ENCODE results near the gene CFAP299.
"Not testable (repeated sequence)": the region's sequence is repeated elsewhere in the genome, so short reads cannot be mapped to it uniquely, and the experiment has no call there.

The CFAP299 gene

GRCh38 chr4:80631861-80632260, 296.3 kb downstream of the CFAP299 start:
- Histone ChIP-seq H3K9me3 (ENCODE audit: control extremely low read depth in 1 of 5, control insufficient read depth in 4 of 5, insufficient read depth in 2 of 5, low read depth in 1 of 5, low read length in 4 of 5) (peaks cover 0 to 2% (median 0%) of the 10 kb centered on the region in 5 experiments), H3K27ac (ENCODE audit: insufficient read depth in 1 of 2, low read depth in 1 of 2, low read length in 2 of 2, poor library complexity in 1 of 2, severe bottlenecking in 2 of 2) (no peak overlapping the region), H3K27me3 (replicated peaks in 2 of 5; ENCODE audit: control insufficient read depth in 4 of 5, insufficient read depth in 5 of 5, low read length in 4 of 5) (no peaks in the 10 kb centered on the region), H3K4me1 (ENCODE audit: control extremely low read depth in 1 of 4, control insufficient read depth in 4 of 4, insufficient read depth in 4 of 4, low read length in 3 of 4) (no peaks in the 10 kb centered on the region), H3K4me3 (ENCODE audit: control insufficient read depth in 1 of 7, extremely low read depth in 1 of 7, insufficient read depth in 4 of 7, low read depth in 2 of 7, low read length in 6 of 7) (no peak overlapping the region), H3K36me3 (ENCODE audit: control insufficient read depth in 4 of 4, insufficient read depth in 4 of 4, low read length in 3 of 4) (no peaks in the 10 kb centered on the region)
- WGBS (ENCODE audit: insufficient coverage), result 100% methylated on average over 1 of the region's 1 CpG
- ChIA-PET CTCF (no interaction called here), POLR2A (interaction anchor here (0.6 kb wide), 1 partner anchor 399 kb away, joined by 3 read pairs; no protein-coding TSS in a partner anchor)
- no peak for DNase-seq

DNA sequence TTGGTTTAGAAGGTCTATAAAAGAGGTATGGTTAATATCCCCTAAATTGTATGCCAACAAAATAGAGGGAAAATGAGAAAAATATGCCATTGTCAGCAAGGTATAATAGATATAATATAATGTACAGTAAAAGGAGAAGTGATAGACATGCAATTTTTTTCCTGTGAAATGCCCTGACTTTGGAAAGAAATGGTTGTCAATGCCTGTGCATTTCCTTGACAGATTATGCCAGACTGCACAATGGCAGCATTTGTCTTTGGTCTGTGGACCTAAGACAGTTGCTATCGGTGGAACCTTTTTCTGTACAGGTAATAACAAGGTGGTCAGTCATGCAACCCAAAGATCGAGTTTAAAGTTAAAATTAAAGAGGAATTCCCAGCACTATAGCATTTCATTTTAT, 301.7 kb downstream of the CFAP299 start:
- no peak for DNase-seq
- CTCF ChIA-PET, result no interaction called here

GRCh38 chr4:80646061-80646460, 310.5 kb downstream of the CFAP299 start:
- peak in 1 of 3 donors; percentile 1 for DNase-seq
- Histone ChIP-seq H3K9me3 (ENCODE audit: control extremely low read depth in 1 of 5, control insufficient read depth in 4 of 5, insufficient read depth in 2 of 5, low read depth in 1 of 5, low read length in 4 of 5) (no peaks in the 10 kb centered on the region), H3K4me3 (ENCODE audit: control insufficient read depth in 1 of 7, extremely low read depth in 1 of 7, insufficient read depth in 4 of 7, low read depth in 2 of 7, low read length in 6 of 7) (no peak overlapping the region), H3K4me1 (ENCODE audit: control extremely low read depth in 1 of 4, control insufficient read depth in 4 of 4, insufficient read depth in 4 of 4, low read length in 3 of 4) (no peaks in the 10 kb centered on the region), H3K36me3 (ENCODE audit: control insufficient read depth in 4 of 4, insufficient read depth in 4 of 4, low read length in 3 of 4) (no peaks in the 10 kb centered on the region), H3K27me3 (replicated peaks in 2 of 5; ENCODE audit: control insufficient read depth in 4 of 5, insufficient read depth in 5 of 5, low read length in 4 of 5) (peaks cover 0 to 7% (median 0%) of the 10 kb centered on the region in 5 experiments), H3K27ac (ENCODE audit: insufficient read depth in 1 of 2, low read depth in 1 of 2, low read length in 2 of 2, poor library complexity in 1 of 2, severe bottlenecking in 2 of 2) (no peak overlapping the region)
- CTCF ChIA-PET, result interaction anchor here (1.6 kb wide), 1 partner anchor 10 kb away, joined by 4 read pairs; no protein-coding TSS in a partner anchor
- WGBS (ENCODE audit: insufficient coverage), result 83% methylated on average over 2 of the region's 2 CpGs
- POLR2A ChIA-PET, result no interaction called here

More for the DNA sequence above, 301.7 kb downstream of the CFAP299 start:
- Histone ChIP-seq H3K9me3 (ENCODE audit: control extremely low read depth in 1 of 5, control insufficient read depth in 4 of 5, insufficient read depth in 2 of 5, low read depth in 1 of 5, low read length in 4 of 5) (no peaks in the 10 kb centered on the region), H3K4me1 (ENCODE audit: control extremely low read depth in 1 of 4, control insufficient read depth in 4 of 4, insufficient read depth in 4 of 4, low read length in 3 of 4) (no peaks in the 10 kb centered on the region), H3K4me3 (ENCODE audit: control insufficient read depth in 1 of 7, extremely low read depth in 1 of 7, insufficient read depth in 4 of 7, low read depth in 2 of 7, low read length in 6 of 7) (no peak overlapping the region), H3K36me3 (ENCODE audit: control insufficient read depth in 4 of 4, insufficient read depth in 4 of 4, low read length in 3 of 4) (no peaks in the 10 kb centered on the region), H3K27me3 (replicated peaks in 2 of 5; ENCODE audit: control insufficient read depth in 4 of 5, insufficient read depth in 5 of 5, low read length in 4 of 5) (no peaks in the 10 kb centered on the region), H3K27ac (ENCODE audit: insufficient read depth in 1 of 2, low read depth in 1 of 2, low read length in 2 of 2, poor library complexity in 1 of 2, severe bottlenecking in 2 of 2) (no peak overlapping the region)
- 100% methylated on average over 2 of the region's 2 CpGs for WGBS (ENCODE audit: insufficient coverage)
- POLR2A ChIA-PET, result no interaction called here

GRCh38 chr4:80655662-80656061, 320.1 kb downstream of the CFAP299 start:
- 80% methylated on average over 1 of the region's 2 CpGs for WGBS (ENCODE audit: insufficient coverage)
- POLR2A ChIA-PET, result no interaction called here
- no peaks in the 10 kb centered on the region for H3K4me1 ChIP-seq (ENCODE audit: control extremely low read depth in 1 of 4, control insufficient read depth in 4 of 4, insufficient read depth in 4 of 4, low read length in 3 of 4)
- H3K9me3 ChIP-seq (ENCODE audit: control extremely low read depth in 1 of 5, control insufficient read depth in 4 of 5, insufficient read depth in 2 of 5, low read depth in 1 of 5, low read length in 4 of 5), result no peaks in the 10 kb centered on the region
- CTCF ChIA-PET, result interaction anchor here (1.1 kb wide), 1 partner anchor 10 kb away, joined by 4 read pairs; no protein-coding TSS in a partner anchor
- H3K27me3 ChIP-seq (replicated peaks in 2 of 5; ENCODE audit: control insufficient read depth in 4 of 5, insufficient read depth in 5 of 5, low read length in 4 of 5), result peaks cover 0 to 11% (median 6%) of the 10 kb centered on the region in 5 experiments
- no peak overlapping the region for H3K27ac ChIP-seq (ENCODE audit: insufficient read depth in 1 of 2, low read depth in 1 of 2, low read length in 2 of 2, poor library complexity in 1 of 2, severe bottlenecking in 2 of 2)
- no peak for DNase-seq
- no peak overlapping the region for H3K4me3 ChIP-seq (ENCODE audit: control insufficient read depth in 1 of 7, extremely low read depth in 1 of 7, insufficient read depth in 4 of 7, low read depth in 2 of 7, low read length in 6 of 7)
- no peaks in the 10 kb centered on the region for H3K36me3 ChIP-seq (ENCODE audit: control insufficient read depth in 4 of 4, insufficient read depth in 4 of 4, low read length in 3 of 4)

- H3K27ac ChIP-seq (ENCODE audit: insufficient read depth in 1 of 2, low read depth in 1 of 2, low read length in 2 of 2, poor library complexity in 1 of 2, severe bottlenecking in 2 of 2); H3K4me1 ChIP-seq (ENCODE audit: control extremely low read depth in 1 of 4, control insufficient read depth in 4 of 4, insufficient read depth in 4 of 4, low read length in 3 of 4); POLR2A ChIA-PET; H3K36me3 ChIP-seq (ENCODE audit: control insufficient read depth in 4 of 4, insufficient read depth in 4 of 4, low read length in 3 of 4); H3K27me3 ChIP-seq (replicated peaks in 2 of 5; ENCODE audit: control insufficient read depth in 4 of 5, insufficient read depth in 5 of 5, low read length in 4 of 5); H3K9me3 ChIP-seq (ENCODE audit: control extremely low read depth in 1 of 5, control insufficient read depth in 4 of 5, insufficient read depth in 2 of 5, low read depth in 1 of 5, low read length in 4 of 5); CTCF ChIA-PET; DNase-seq; H3K4me3 ChIP-seq (ENCODE audit: control insufficient read depth in 1 of 7, extremely low read depth in 1 of 7, insufficient read depth in 4 of 7, low read depth in 2 of 7, low read length in 6 of 7): not testable (repeated sequence)
- no CpG with 5 or more reads among the region's 3 CpGs for WGBS (ENCODE audit: insufficient coverage)
Measured at GRCh38 chr4:80670118-80670517, 334.6 kb downstream of the CFAP299 start.

GRCh38 chr4:80678413-80678812, 342.9 kb downstream of the CFAP299 start:
- peaks cover 0 to 13% (median 0%) of the 10 kb centered on the region in 5 experiments for H3K27me3 ChIP-seq (replicated peaks in 2 of 5; ENCODE audit: control insufficient read depth in 4 of 5, insufficient read depth in 5 of 5, low read length in 4 of 5)
- CTCF ChIA-PET, result no interaction called here
- H3K4me3 ChIP-seq (ENCODE audit: control insufficient read depth in 1 of 7, extremely low read depth in 1 of 7, insufficient read depth in 4 of 7, low read depth in 2 of 7, low read length in 6 of 7), result no peak overlapping the region
- no peaks in the 10 kb centered on the region for H3K4me1 ChIP-seq (ENCODE audit: control extremely low read depth in 1 of 4, control insufficient read depth in 4 of 4, insufficient read depth in 4 of 4, low read length in 3 of 4)
- no peak for DNase-seq
- H3K36me3 ChIP-seq (ENCODE audit: control insufficient read depth in 4 of 4, insufficient read depth in 4 of 4, low read length in 3 of 4), result no peaks in the 10 kb centered on the region
- POLR2A ChIA-PET, result no interaction called here
- no peak overlapping the region for H3K27ac ChIP-seq (ENCODE audit: insufficient read depth in 1 of 2, low read depth in 1 of 2, low read length in 2 of 2, poor library complexity in 1 of 2, severe bottlenecking in 2 of 2)
- H3K9me3 ChIP-seq (ENCODE audit: control extremely low read depth in 1 of 5, control insufficient read depth in 4 of 5, insufficient read depth in 2 of 5, low read depth in 1 of 5, low read length in 4 of 5), result peaks cover 0 to 2% (median 0%) of the 10 kb centered on the region in 5 experiments

- Histone ChIP-seq H3K9me3 (ENCODE audit: control extremely low read depth in 1 of 5, control insufficient read depth in 4 of 5, insufficient read depth in 2 of 5, low read depth in 1 of 5, low read length in 4 of 5) (no peaks in the 10 kb centered on the region), H3K36me3 (ENCODE audit: control insufficient read depth in 4 of 4, insufficient read depth in 4 of 4, low read length in 3 of 4) (no peaks in the 10 kb centered on the region), H3K4me3 (ENCODE audit: control insufficient read depth in 1 of 7, extremely low read depth in 1 of 7, insufficient read depth in 4 of 7, low read depth in 2 of 7, low read length in 6 of 7) (no peak overlapping the region), H3K4me1 (ENCODE audit: control extremely low read depth in 1 of 4, control insufficient read depth in 4 of 4, insufficient read depth in 4 of 4, low read length in 3 of 4) (no peaks in the 10 kb centered on the region), H3K27ac (ENCODE audit: insufficient read depth in 1 of 2, low read depth in 1 of 2, low read length in 2 of 2, poor library complexity in 1 of 2, severe bottlenecking in 2 of 2) (no peak overlapping the region), H3K27me3 (replicated peaks in 2 of 5; ENCODE audit: control insufficient read depth in 4 of 5, insufficient read depth in 5 of 5, low read length in 4 of 5) (peaks cover 0 to 13% (median 0%) of the 10 kb centered on the region in 5 experiments)
- no peak for DNase-seq
- ChIA-PET CTCF (no interaction called here), POLR2A (no interaction called here)
Measured at GRCh38 chr4:80680934-80681333, 345.4 kb downstream of the CFAP299 start.
